ENCODE results near the gene IGF1R.

Gene IGF1R

GRCh38 chr15:98959640-98960007 lies 311.3 kb downstream of the IGF1R start:
- Histone ChIP-seq H3K27me3 (ENCODE audit: insufficient read depth, poor library complexity, severe bottlenecking) (no peaks in the 10 kb centered on the region), H3K27ac (replicated peaks) (no peak overlapping the region), H3K4me3 (replicated peaks; ENCODE audit: insufficient read depth, low read length) (no peak overlapping the region)
- no peak for TF ChIP-seq GABPA (IDR thresholded peaks at IDR 0.05; ENCODE audit: low read depth)
- TF ChIP-seq, protein P1, sequence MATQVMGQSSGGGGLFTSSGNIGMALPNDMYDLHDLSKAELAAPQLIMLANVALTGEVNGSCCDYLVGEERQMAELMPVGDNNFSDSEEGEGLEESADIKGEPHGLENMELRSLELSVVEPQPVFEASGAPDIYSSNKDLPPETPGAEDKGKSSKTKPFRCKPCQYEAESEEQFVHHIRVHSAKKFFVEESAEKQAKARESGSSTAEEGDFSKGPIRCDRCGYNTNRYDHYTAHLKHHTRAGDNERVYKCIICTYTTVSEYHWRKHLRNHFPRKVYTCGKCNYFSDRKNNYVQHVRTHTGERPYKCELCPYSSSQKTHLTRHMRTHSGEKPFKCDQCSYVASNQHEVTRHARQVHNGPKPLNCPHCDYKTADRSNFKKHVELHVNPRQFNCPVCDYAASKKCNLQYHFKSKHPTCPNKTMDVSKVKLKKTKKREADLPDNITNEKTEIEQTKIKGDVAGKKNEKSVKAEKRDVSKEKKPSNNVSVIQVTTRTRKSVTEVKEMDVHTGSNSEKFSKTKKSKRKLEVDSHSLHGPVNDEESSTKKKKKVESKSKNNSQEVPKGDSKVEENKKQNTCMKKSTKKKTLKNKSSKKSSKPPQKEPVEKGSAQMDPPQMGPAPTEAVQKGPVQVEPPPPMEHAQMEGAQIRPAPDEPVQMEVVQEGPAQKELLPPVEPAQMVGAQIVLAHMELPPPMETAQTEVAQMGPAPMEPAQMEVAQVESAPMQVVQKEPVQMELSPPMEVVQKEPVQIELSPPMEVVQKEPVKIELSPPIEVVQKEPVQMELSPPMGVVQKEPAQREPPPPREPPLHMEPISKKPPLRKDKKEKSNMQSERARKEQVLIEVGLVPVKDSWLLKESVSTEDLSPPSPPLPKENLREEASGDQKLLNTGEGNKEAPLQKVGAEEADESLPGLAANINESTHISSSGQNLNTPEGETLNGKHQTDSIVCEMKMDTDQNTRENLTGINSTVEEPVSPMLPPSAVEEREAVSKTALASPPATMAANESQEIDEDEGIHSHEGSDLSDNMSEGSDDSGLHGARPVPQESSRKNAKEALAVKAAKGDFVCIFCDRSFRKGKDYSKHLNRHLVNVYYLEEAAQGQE (IDR thresholded peaks at IDR 0.05; ENCODE audit: insufficient replicate concordance, low read depth): no peak
- TF ChIP-seq, protein P2, sequence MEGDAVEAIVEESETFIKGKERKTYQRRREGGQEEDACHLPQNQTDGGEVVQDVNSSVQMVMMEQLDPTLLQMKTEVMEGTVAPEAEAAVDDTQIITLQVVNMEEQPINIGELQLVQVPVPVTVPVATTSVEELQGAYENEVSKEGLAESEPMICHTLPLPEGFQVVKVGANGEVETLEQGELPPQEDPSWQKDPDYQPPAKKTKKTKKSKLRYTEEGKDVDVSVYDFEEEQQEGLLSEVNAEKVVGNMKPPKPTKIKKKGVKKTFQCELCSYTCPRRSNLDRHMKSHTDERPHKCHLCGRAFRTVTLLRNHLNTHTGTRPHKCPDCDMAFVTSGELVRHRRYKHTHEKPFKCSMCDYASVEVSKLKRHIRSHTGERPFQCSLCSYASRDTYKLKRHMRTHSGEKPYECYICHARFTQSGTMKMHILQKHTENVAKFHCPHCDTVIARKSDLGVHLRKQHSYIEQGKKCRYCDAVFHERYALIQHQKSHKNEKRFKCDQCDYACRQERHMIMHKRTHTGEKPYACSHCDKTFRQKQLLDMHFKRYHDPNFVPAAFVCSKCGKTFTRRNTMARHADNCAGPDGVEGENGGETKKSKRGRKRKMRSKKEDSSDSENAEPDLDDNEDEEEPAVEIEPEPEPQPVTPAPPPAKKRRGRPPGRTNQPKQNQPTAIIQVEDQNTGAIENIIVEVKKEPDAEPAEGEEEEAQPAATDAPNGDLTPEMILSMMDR (IDR thresholded peaks at IDR 0.05; ENCODE audit: insufficient read depth, low read length): no peak
- no peak for TF ChIP-seq SPI1 (IDR thresholded peaks at IDR 0.05; ENCODE audit: borderline replicate concordance, low read depth)
- TF ChIP-seq POLR2AphosphoS5 (IDR thresholded peaks at IDR 0.05; ENCODE audit: low read depth): no peak
- DNase-seq (ENCODE audit: low read depth in 1 of 2, low spot score in 1 of 2): no peak

- H3K4me3 ChIP-seq (replicated peaks; ENCODE audit: insufficient read depth, low read length): no peak overlapping the region
- H3K27ac ChIP-seq (replicated peaks): no peak overlapping the region
- no peak for TF ChIP-seq GABPA (IDR thresholded peaks at IDR 0.05; ENCODE audit: low read depth)
- TF ChIP-seq SPI1 (IDR thresholded peaks at IDR 0.05; ENCODE audit: borderline replicate concordance, low read depth): no peak
- TF ChIP-seq POLR2AphosphoS5 (IDR thresholded peaks at IDR 0.05; ENCODE audit: low read depth): no peak
- TF ChIP-seq, protein P1 (IDR thresholded peaks at IDR 0.05; ENCODE audit: insufficient replicate concordance, low read depth): no peak
- TF ChIP-seq, protein P2 (IDR thresholded peaks at IDR 0.05; ENCODE audit: insufficient read depth, low read length): no peak
- no peak for DNase-seq (ENCODE audit: low read depth in 1 of 2, low spot score in 1 of 2)
- no peaks in the 10 kb centered on the region for H3K27me3 ChIP-seq (ENCODE audit: insufficient read depth, poor library complexity, severe bottlenecking)
Observed at GRCh38 chr15:98960555-98961050, 312.3 kb downstream of the IGF1R start.

- H3K27ac ChIP-seq (replicated peaks): no peak overlapping the region
- no peak overlapping the region for H3K4me3 ChIP-seq (replicated peaks; ENCODE audit: insufficient read depth, low read length)
- no peaks in the 10 kb centered on the region for H3K27me3 ChIP-seq (ENCODE audit: insufficient read depth, poor library complexity, severe bottlenecking)
- no peak for DNase-seq (ENCODE audit: low read depth in 1 of 2, low spot score in 1 of 2)
- TF ChIP-seq, protein P1 (IDR thresholded peaks at IDR 0.05; ENCODE audit: insufficient replicate concordance, low read depth): no peak
- no peak for TF ChIP-seq POLR2AphosphoS5 (IDR thresholded peaks at IDR 0.05; ENCODE audit: low read depth)
- TF ChIP-seq, protein P2 (IDR thresholded peaks at IDR 0.05; ENCODE audit: insufficient read depth, low read length): no peak
- no peak for TF ChIP-seq SPI1 (IDR thresholded peaks at IDR 0.05; ENCODE audit: borderline replicate concordance, low read depth)
- no peak for TF ChIP-seq GABPA (IDR thresholded peaks at IDR 0.05; ENCODE audit: low read depth)
Observed at GRCh38 chr15:98963444-98963843, 315.1 kb downstream of the IGF1R start.
